Osteoblast (primary cell): ENCODE results near the gene LRFN4. TPM values are rescaled to one million over a fixed set of nuclear protein-coding genes. Genes with fewer than 3 reads are reported as not detected.

Source experiments
- DNase-seq: peaks from one replicate; pipeline ENCODE4 v3.0.0; 2011; ENCODE audit warnings: low spot score, mixed read lengths; ENCODE audit not compliant: insufficient read length; ENCODE audit errors: missing footprints
- H2AFZ ChIP-seq: 2 replicates; pipeline ENCODE4 v1.6.0; 2011; ENCODE audit warnings: mild to moderate bottlenecking, low read length
- H3K27ac ChIP-seq: 2 replicates; pipeline ENCODE4 v1.5.1; 2011; ENCODE audit warnings: mild to moderate bottlenecking, low read depth, low read length, moderate library complexity
- H3K27me3 ChIP-seq: 2 replicates; pipeline ENCODE4 v1.6.0; 2012; ENCODE audit warnings: mild to moderate bottlenecking, control low read depth, inconsistent platforms, low read length, moderate library complexity; ENCODE audit not compliant: insufficient read depth
- H3K36me3 ChIP-seq: 2 replicates; pipeline ENCODE4 v1.5.1; 2011; ENCODE audit warnings: mild to moderate bottlenecking, low read length, control low read depth, moderate library complexity; ENCODE audit not compliant: insufficient read depth
- H3K4me1 ChIP-seq: 2 replicates; pipeline ENCODE4 v1.5.1; 2011; ENCODE audit warnings: mild to moderate bottlenecking, low read length, control low read depth, moderate library complexity; ENCODE audit not compliant: insufficient read depth
- H3K4me2 ChIP-seq: 2 replicates; pipeline ENCODE4 v1.6.0; 2011; ENCODE audit warnings: mild to moderate bottlenecking, low read length; ENCODE audit not compliant: insufficient read depth
- H3K4me3 ChIP-seq: fragments of 200-600 bp; sonication (generic); 3 replicates; pipeline ENCODE4 v1.5.1; 2012; ENCODE audit warnings: mild to moderate bottlenecking, low read length, inconsistent platforms; ENCODE audit not compliant: insufficient read depth
- H3K79me2 ChIP-seq: 2 replicates; pipeline ENCODE4 v1.6.0; 2012; ENCODE audit warnings: mild to moderate bottlenecking, low read length, control low read depth, inconsistent platforms; ENCODE audit not compliant: insufficient read depth
- H3K9me3 ChIP-seq: 2 replicates; pipeline ENCODE4 v1.5.1; 2011; ENCODE audit warnings: low read depth, low read length, control low read depth
- H4K20me1 ChIP-seq: 2 replicates; pipeline ENCODE4 v1.6.0; 2012; ENCODE audit warnings: mild to moderate bottlenecking, low read length, control low read depth; ENCODE audit not compliant: insufficient read depth
- CTCF ChIP-seq: IDR thresholded peaks from 2 replicates; pipeline ENCODE4 v1.5.1; 2011; ENCODE audit warnings: mild to moderate bottlenecking, low read depth, low read length, moderate library complexity; ENCODE audit errors: extremely low read depth
- total RNA-seq: library from RNA; depleted of rRNA; stranded (reverse); fragments of >200 nt; gene quantifications from 2 replicates; pipeline ENCODE4 v1.2.3, GENCODE V29; 2012

Gene LRFN4
- total RNA-seq, 1 donor, result 16.3 TPM

GRCh38 chr11:66867425-66868040 lies 10.7 kb downstream of the LRFN4 start:
- Histone ChIP-seq H2AFZ (no peak overlapping the region), H3K4me3 (no peak overlapping the region), H4K20me1 (no peaks in the 10 kb centered on the region), H3K9me3 (no peaks in the 10 kb centered on the region), H3K36me3 (no peaks in the 10 kb centered on the region), H3K4me2 (no peak overlapping the region), H3K27ac (no peak overlapping the region), H3K79me2 (no peaks in the 10 kb centered on the region), H3K27me3 (no peaks in the 10 kb centered on the region), H3K4me1 (no peaks in the 10 kb centered on the region)
- peak; percentile 76 for DNase-seq
- no peak for TF ChIP-seq CTCF

GRCh38 chr11:66868082-66868725 lies 11.3 kb downstream of the LRFN4 start:
- Histone ChIP-seq H3K79me2 (no peaks in the 10 kb centered on the region), H3K9me3 (no peaks in the 10 kb centered on the region), H3K36me3 (no peaks in the 10 kb centered on the region), H3K4me3 (no peak overlapping the region), H3K4me1 (no peaks in the 10 kb centered on the region), H4K20me1 (no peaks in the 10 kb centered on the region), H3K27me3 (no peaks in the 10 kb centered on the region), H3K4me2 (no peak overlapping the region), H3K27ac (no peak overlapping the region), H2AFZ (no peak overlapping the region)
- no peak for TF ChIP-seq CTCF
- peak; percentile 49 for DNase-seq

- Histone ChIP-seq H3K4me1 (no peaks in the 10 kb centered on the region), H3K79me2 (no peaks in the 10 kb centered on the region), H3K27ac (no peak overlapping the region), H3K4me3 (no peak overlapping the region), H3K27me3 (no peaks in the 10 kb centered on the region), H2AFZ (no peak overlapping the region), H3K4me2 (no peak overlapping the region), H3K9me3 (no peaks in the 10 kb centered on the region), H3K36me3 (no peaks in the 10 kb centered on the region), H4K20me1 (no peaks in the 10 kb centered on the region)
- peak; percentile 89 for DNase-seq
- TF ChIP-seq CTCF, result no peak
These were observed 12.1 kb downstream of the LRFN4 start for GRCh38 chr11:66868726-66869566.

GRCh38 chr11:66869567-66869870 lies 12.7 kb downstream of the LRFN4 start:
- H3K36me3 ChIP-seq, result no peaks in the 10 kb centered on the region
- H3K4me1 ChIP-seq, result no peaks in the 10 kb centered on the region
- no peaks in the 10 kb centered on the region for H3K79me2 ChIP-seq
- H3K4me3 ChIP-seq, result no peak overlapping the region
- peak; percentile 61 for DNase-seq
- no peaks in the 10 kb centered on the region for H4K20me1 ChIP-seq
- no peak overlapping the region for H2AFZ ChIP-seq
- no peaks in the 10 kb centered on the region for H3K27me3 ChIP-seq
- no peak overlapping the region for H3K4me2 ChIP-seq
- no peak for TF ChIP-seq CTCF
- no peaks in the 10 kb centered on the region for H3K9me3 ChIP-seq
- H3K27ac ChIP-seq, result no peak overlapping the region
